Ammon's horn (tissue), 1 donor: Measurements from ENCODE around the gene PRDX1.

Experiments
- DNase-seq: peaks from one replicate; pipeline ENCODE4 v3.0.0-alpha.2; 2016; ENCODE audit warnings: low spot score

Gene PRDX1

DNA sequence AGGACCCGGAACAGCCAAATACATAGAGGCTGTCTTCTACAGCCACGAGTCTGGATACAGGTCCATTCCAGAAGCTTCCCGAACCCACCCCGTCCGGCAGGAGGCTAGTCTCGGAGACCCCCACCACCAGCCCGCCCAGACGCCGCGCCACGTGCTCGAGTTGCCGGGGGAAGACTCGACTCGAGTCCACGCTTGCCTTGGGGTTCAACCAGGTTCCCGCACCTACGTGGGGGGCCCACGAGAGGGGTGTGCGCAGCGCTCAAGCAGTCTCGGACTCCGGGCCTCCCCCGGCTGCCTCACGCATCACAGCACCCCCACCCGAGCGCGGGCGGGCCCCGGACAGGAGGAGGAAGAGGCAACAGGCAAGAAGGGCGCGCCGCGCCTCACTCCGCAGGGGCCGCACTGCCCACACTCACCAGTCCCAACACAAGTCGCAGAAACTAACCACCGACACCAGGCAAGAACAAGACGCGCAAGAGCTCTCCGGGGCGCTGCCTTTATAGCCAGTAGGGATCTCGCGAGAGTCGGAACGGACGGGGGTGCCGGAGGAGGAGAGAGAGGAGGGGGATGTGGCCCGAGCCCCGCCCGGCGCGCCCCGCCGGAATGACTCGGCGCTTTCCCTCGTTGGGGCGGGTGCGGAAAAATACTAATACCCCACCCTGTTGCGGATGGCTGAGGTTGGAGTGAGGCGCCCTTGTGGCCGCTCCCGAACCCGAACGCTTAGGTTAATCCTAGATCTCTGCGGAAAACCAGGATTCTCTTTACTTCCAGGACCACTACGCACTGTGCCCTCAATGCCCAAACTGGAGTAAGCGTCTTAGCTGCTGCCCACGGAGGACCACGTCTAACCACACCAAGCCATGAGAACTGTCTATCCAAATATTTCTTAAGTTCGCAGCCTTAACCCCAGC lies at the start of gene PRDX1:
Gene PRDX1, minus strand, starts transcription at position 472 of the 911 bp plus-strand sequence. CDS start 2,841 bp downstream, outside the sequence.
- peak; percentile 98 for DNase-seq

DNA sequence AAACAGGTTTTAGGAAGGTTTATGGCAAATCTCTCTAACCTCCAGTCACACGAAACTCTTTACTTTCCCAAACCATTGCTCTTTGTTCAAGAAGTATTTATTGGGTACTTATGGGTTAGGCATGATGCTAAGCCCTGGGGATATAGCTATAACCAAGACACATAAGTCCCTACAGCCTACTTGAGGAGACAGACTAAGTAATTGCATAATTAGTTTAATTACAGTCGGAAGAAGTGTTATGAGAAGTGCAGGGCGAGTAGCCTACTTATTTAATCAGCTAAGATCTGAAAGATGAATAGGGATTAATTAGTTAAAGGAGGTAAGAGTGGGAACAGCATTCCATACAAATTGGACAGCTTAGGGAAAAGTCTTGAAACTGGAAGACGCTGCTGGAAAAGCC lies 48.9 kb upstream of the PRDX1 start:
- no peak for DNase-seq

DNA sequence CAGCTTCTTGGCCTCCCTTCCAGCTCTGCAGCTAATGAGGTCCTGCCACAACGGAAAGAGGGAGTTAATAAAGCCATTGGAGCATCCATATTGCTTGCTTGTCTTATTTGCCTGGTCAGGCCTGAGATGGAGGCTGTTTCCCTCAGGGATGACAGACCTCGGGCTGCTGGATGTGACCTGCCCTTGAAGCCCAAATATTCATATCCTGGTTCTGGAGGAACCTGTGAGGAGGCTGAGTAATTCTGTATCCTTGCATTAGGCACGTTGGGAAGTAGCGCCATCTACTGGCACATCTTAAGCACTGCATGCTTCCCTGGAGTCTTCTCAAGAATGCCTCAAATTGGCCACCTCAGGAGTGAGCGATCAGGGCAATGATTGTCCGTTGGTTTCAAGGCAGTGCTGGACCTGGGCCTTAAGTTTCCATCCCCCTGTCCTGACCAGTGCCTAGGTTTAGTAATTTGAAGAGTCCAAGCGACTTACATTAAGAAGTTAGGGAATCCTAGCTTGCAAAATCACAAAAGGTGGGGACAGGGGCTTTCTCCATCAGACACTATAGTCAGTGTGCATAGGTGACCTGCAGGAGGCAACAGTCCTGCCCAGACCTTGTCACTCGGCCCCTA lies 48.4 kb upstream of the PRDX1 start:
- peak; percentile 89 for DNase-seq

DNA sequence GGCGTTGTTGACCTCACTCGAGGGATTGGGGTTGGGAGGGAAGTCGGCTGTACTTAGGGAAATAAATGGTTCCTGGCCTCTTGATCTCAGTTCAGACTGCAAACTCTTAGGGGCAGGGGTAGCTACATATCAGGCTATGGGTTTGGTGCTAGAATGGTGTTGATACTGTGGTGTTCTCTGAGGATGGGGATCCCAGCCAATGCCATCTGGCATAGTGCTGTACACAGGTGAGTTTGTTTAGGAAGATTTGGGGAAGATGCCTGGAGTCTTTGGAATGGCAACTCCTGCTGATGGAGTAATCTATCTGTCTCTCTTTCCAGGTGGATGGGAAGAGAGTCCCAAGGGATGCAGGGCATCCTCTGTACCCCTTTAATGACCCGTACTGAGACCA lies 47.9 kb upstream of the PRDX1 start:
- DNase-seq: no peak

DNA sequence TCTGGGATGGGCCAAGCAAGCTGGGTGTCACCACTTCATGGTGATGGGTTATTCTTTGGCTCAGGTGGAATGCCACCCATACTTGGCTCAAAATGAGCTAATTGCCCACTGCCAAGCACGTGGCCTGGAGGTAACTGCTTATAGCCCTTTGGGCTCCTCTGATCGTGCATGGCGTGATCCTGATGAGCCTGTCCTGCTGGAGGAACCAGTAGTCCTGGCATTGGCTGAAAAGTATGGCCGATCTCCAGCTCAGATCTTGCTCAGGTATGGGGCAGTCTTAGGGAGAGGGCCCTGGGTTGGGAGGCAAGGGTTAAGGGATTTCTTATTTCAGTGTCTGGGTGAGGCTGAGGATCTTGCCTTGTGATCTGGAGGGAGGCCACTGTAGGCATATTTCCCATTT lies 46.7 kb upstream of the PRDX1 start:
- no peak for DNase-seq

DNA sequence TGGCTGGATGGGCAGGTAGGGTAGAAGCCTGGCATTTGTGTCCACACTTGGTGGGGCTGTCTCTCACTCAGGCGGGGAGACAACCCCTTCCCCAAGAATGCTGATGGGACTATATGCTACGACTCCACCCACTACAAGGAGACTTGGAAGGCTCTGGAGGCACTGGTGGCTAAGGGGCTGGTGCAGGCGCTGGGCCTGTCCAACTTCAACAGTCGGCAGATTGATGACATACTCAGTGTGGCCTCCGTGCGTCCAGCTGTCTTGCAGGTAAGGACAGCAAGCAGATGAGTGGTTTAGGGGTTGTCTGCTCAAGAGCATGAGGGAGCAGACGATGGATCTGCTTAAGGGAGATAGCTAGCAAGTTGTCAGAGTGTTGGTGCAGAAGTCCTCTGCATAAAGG lies 46.2 kb upstream of the PRDX1 start:
- no peak for DNase-seq

DNA sequence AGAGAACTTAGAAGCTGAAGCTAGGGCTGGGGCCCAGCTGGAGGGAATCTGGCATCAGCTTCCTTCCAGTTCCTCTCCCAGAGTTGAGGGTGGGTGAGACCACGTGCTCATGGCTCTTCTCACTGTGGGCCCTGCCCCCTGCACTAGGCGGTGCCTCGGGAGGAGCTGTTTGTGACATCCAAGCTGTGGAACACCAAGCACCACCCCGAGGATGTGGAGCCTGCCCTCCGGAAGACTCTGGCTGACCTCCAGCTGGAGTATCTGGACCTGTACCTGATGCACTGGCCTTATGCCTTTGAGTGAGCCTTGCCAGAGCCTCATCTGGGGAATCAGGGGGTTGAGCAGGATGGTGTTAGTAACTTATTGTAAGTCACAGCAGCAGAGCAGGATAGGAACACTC lies 45.0 kb upstream of the PRDX1 start:
- peak; percentile 22 for DNase-seq

DNA sequence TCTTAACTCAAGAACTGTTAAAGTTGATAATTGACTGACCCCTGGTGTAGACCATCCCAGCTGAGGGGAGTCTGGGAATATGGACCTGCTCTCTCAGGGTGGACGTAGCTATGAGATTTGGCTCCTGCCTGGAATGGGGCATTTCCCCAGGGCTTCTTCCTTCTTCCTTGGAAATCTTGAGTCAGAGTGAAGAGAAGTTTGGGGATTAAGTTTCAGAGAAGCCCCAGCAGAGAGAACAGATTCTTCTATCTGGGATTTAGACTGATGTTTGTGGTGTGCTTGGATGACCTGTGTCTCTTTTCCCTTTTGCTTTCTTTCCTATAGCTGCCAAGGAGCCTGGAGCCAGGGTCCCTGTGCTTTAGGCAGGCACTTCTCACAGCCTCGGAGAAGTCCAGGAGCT lies 42.2 kb upstream of the PRDX1 start:
- DNase-seq: no peak

DNA sequence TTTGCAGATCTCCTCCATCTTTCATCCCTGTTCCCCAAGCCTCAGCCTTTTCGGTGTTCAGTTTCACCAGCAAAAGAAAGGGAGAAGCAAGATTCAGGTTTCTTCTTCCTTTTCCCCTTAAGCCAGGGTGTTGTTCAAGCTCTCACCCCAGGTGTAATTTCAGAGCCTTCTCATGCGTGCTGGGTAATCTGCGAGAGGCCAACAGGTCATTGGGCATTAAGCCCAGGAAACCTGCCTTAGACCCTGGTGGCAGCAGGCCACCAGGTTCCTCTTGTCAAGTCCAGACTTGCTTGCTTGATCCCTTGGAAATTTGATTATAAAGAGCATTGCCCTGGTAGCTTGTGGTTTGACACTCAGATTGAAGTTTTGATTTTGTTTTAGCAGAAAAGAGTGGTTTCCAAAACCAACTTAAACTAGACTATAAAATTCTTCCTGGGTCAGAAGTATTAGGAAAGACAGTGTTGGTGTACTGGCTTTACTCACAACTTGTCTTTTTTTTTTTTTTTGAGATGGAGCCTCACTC lies 35.8 kb upstream of the PRDX1 start:
- no peak for DNase-seq

DNA sequence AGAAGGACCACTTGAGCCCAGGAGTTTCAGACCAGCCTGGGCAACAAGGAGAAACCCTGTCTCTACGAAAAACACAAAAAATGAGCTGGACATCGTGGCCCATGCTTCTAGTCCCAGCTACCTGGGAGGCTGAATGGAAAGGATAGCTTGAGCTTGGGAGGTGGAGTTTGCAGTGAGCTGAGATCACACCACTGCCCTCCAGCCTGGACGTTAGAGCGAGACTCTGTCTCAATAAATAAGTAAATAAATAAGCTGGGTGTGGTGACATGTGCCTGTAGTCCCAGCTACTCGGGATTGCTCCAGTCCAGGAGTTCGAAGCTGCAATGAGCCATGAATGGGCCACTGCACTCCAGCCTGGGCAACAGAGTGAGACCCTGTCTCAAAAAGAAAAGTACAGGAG lies 32.5 kb upstream of the PRDX1 start:
- no peak for DNase-seq

DNA sequence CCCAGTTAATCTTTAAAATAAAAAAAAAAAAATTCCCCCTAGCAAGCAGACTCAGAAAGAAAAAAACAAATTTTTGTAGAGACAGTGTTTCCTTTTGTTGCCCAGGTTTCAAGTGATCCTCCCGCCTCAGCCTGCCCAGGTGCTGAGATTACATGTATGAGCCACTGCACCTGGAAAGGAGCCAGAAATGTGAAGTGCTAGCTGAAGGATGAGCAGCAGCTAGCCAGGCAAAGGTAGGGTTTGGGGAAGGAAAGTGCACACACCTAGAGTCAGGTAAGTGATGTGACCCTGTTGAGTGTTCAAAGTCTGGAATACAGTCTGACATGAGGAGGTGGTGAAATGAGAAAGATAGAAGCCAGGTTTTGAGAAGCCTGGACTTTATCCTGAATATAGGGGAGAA lies 30.6 kb upstream of the PRDX1 start:
- DNase-seq: no peak

DNA sequence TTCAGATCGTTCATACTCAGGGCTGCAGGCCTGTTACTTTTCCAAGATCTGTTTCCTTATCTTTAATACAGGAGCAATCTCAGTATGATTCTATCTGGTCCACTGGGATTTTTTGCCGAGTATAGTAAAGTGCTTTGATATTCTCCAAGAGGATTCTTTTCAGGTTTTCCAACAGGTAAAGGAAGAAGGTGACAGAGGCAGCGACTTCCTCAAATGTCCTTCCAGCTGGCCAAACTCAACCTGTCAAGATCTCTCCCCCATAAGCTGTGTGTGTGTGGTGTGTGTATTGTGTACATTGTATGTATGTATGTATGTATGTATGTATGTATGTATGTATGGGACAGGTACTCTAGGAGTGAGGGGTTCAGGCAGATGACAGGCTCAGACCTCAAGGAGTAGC lies 30.0 kb upstream of the PRDX1 start:
- no peak for DNase-seq

DNA sequence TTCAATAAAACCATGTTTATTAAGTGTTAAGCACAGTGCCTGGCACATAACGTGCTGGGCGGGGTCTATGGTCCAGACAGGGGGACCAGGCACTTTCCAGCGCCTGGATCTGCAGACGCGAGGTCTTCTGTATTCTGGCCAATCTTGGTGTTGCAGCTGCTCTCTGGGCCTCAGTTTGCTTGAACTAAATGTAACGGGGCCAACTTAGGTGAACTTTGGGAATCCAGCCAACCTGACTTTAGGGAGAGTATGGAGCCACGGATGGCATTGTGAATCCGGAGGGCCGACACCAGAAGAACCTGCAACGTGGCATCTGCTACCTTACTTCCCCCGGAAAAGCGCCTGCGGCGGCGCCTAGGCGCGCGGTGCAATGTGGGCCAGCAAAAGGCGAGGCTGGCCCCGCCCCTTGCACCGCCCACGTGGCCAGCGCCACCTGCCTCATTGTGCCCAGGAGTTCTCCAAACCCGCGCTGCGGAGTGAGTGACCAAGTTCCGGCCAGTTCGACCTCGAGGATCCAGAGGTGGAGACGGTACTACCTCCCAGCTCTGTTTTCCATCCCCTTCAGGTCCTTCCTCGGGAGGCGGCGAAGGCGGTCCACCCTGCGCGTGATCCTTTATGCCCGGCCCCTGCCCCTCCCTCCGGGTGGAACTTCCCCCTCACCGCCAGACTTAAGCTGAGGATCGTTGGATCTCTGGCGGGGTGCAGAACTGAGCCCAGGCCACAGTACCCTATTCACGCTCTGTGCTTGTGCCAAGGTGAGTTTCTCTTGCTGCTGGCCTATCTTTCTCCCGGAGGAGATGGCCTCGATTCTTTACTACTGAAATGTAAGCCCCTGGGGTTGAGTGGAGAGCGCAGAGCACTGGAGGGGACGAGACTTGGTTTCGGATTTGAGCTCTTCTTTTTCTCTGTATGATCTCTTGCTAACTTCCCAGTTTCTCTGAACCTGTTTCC lies 29.0 kb upstream of the PRDX1 start, which contains the start of gene AKR1A1:
Gene AKR1A1, plus strand, starts transcription at position 426 of the 951 bp plus-strand sequence. CDS start 10,969 bp downstream, outside the sequence.
- DNase-seq: peak; percentile 89

DNA sequence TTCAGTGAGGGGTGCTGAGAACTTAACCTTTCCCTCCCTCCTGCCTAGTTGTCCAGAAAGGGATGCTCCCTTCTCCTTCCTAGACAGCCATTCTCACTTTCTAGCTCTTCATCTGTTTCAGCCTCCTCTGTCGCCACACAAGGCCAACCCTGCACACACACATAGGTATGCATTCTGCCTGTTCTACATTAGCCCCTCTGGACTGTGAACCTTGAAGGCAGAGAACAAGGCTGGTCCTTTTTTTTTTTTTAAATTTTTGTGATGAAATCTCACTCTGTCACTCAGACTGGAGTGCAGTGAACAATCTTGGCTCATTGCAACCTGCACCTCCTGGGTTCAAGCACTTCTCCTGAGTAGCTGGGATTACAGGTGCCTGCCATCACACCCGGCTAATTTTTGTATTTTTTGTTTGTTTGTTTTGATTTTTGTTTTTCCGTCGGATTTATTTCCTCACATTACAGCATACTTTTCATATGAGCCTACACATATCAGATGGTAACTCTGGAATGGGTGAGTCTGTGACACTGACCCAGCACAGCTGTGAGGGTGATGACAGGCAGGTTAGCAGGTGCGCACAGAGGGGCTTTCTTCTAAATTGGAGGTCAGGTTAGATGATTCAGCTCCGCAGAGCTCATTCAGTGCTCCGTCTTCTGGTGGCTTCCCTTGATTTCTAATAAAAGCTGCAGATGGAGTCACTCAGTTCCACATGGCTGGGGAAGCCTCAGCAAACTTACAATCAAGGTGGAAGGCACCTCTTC lies 24.0 kb upstream of the PRDX1 start:
- no peak for DNase-seq

DNA sequence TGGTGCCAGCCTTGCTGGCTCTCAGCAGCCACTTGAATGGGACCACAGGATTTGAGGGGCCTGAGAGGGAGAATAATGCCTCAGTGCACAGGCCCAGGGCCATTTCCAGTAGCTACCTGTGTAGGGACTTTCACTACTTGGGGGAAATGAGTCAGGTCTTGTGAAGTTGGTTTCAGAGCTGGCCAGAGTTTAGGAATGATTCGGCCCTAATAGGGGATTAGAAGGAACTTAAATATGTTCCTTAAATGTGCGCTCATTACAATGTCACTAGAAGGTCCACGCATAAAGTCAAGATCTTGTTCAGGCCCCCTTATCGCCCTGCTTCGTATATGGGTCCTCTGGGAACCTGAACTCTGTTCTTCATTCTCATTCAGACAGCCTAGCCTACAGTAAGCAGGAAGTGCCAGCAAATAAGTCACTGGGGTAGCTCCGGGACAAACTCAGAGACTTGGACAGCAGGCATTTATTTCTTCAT lies 23.4 kb upstream of the PRDX1 start:
- no peak for DNase-seq

DNA sequence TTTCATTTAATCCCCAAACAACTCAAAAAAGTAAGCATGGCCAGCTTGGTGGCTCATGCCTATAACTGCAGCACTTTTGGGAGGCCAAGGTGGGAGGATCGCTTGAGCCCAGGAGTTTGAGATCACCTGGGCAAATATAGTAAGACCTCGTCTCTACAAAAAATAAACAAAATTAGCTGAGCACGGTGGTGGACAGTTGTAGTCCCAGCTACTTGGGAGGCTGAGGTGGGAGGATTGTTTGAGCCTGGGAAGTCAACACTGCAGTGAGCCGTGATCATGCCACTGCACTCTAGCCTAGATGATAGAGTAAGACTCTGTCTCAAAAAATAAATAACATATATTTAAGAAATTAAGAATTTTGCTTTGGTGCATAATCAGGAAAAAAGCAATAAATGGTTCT lies 22.8 kb upstream of the PRDX1 start:
- no peak for DNase-seq

DNA sequence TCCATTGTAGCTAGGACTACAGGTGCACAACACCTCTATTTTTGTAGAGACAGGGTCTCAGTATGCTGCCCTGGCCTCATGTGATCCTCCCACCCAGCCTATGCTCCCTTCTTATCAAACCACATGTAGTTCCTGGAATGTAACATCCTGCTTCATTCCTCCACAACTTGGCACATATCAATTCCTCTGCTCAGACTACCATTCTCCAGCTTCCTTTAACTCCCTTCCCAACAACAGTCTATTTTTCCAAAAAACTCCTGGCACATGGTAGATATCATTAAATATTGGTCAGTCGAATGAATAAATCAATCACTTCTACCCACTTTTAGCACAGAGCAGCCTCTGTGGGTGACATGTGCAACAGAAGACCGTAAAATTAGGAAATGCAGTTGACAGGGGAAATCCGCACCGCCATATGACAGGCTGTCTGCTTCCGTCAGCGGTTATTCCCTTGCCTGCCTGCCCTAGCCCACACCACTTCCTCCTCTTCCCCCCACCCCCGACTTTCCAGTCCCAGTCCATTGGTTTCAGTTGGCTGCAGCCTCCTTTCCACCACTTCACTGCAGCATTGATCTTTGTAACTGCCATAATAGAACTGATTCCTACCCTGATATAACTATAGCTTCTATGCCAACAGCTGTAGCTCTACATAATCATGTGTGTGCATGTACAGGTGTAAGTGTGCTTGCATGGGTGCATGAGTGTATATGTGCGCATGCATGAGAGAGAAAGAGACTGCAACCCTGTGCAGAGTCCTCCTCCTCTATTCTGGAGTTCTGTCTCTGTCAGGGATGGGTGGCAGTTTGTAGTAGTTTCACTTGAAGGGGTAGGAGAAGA lies 22.1 kb upstream of the PRDX1 start:
- DNase-seq: peak; percentile 76

DNA sequence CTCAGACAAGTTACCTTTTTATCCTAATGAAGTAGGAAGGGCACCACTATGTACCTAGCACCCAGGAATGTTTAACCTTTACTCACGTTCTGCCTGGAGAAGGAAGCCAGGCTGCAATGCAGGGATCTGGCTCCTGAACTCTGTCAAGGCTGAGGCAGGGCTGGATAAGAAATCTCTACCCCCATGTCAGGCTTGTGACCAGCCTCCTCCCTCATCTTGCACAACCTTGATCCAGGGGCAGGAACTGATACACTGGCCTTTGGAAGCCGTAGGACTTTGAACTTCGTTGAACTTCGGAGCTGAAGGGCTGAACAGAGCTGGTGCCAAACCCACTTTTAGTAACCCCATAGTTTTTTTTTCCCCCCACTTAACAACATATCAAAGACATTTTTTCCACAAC lies 20.9 kb upstream of the PRDX1 start:
- DNase-seq: peak; percentile 23

DNA sequence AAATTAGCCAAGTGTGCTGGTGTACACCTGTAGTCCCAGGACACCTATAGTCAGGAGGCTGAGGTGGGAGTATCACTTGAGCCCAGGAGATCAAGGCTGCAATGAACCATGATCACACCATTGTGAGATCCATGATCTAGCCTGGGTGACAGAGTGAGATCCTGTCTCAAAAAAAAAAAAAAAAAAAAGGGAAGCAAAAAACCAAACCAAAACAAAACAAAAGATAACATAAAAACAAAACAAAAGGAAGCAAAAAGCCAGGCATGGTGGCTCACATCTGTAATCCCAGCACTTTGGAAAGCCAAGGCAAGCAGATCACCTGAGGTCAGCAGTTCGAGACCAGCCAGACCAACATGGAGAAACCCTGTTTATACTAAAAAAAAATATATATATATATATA lies 19.5 kb upstream of the PRDX1 start:
- no peak for DNase-seq

DNA sequence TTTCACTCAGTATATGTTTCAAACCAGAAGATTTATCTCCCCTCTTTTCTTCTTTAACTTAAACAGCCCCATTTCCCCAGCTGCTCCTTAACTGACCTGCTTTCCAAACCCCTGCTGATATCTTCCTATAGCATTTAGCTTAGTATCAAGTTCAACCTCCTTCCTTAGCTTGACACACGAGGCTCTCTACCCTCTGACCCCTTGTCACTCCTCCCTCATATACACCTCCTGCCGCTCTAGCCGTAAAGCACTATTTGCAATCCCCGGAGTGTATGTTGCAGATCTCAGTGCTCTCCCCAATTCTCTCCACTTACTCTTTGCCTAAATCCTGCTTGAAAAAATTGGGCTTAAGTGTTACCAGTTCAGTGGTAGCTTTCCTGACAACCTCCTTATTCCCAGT lies 15.2 kb upstream of the PRDX1 start:
- DNase-seq: no peak
